Mesenchymal stem cell (in vitro differentiated cells and primary cell): Measurements from ENCODE around the gene RBPJL.
A peak's percentile ranks its signal among the peaks of the same experiment; 100 is the strongest.

ENCODE experiments used
- DNase-seq: peaks from one replicate; pipeline ENCODE4 v3.0.0-alpha.2; 2013
- H2AFZ ChIP-seq: one replicate; pipeline ENCODE4 v1.6.1; 2013; ENCODE audit warnings: low read depth, mild to moderate bottlenecking, control low read depth, inconsistent platforms, low read length, moderate library complexity
- H2AK5ac ChIP-seq: 2 replicates; pipeline ENCODE4 v1.6.1; 2013; ENCODE audit warnings: low read length, moderate library complexity, mild to moderate bottlenecking, inconsistent platforms; ENCODE audit not compliant: severe bottlenecking
- H2BK120ac ChIP-seq: one replicate; pipeline ENCODE4 v1.6.1; 2013; ENCODE audit warnings: low read depth, mild to moderate bottlenecking, inconsistent platforms, low read length, moderate library complexity
- H2BK12ac ChIP-seq, 2 experiments: one replicate each; pipeline ENCODE4 v1.6.1; 2013; ENCODE audit warnings: inconsistent platforms in 2 of 2, low read length in 2 of 2, mild to moderate bottlenecking in 2 of 2, moderate library complexity in 2 of 2, control low read depth in 1 of 2
- H2BK15ac ChIP-seq: one replicate; pipeline ENCODE4 v1.6.1; 2013; ENCODE audit warnings: mild to moderate bottlenecking, low read depth, inconsistent platforms; ENCODE audit not compliant: poor library complexity, severe bottlenecking
- H2BK5ac ChIP-seq: 2 replicates; pipeline ENCODE4 v1.6.1; 2013; ENCODE audit warnings: low read depth, mild to moderate bottlenecking, low read length, control low read depth, inconsistent platforms; ENCODE audit not compliant: poor library complexity, severe bottlenecking
- H3K14ac ChIP-seq, 2 experiments: one replicate each; pipeline ENCODE4 v1.6.1; 2013; ENCODE audit warnings: inconsistent platforms in 2 of 2, low read length in 2 of 2, control low read depth in 1 of 2, mild to moderate bottlenecking in 1 of 2, moderate library complexity in 1 of 2
- H3K18ac ChIP-seq, 2 experiments: one replicate each; pipeline ENCODE4 v1.6.1; 2013; ENCODE audit warnings: inconsistent platforms in 2 of 2, low read length in 2 of 2, control low read depth in 1 of 2, low read depth in 1 of 2, mild to moderate bottlenecking in 1 of 2
- H3K23ac ChIP-seq, 2 experiments: one replicate each; pipeline ENCODE4 v1.6.1; 2013; ENCODE audit warnings: inconsistent platforms in 2 of 2, low read length in 2 of 2, mild to moderate bottlenecking in 2 of 2, moderate library complexity in 2 of 2, control low read depth in 1 of 2
- H3K27ac ChIP-seq: 2 replicates; pipeline ENCODE4 v1.5.1; 2013; ENCODE audit warnings: mild to moderate bottlenecking, moderate library complexity, low read length, control low read depth, inconsistent platforms; ENCODE audit not compliant: poor library complexity, severe bottlenecking
- H3K27me3 ChIP-seq, 2 experiments: 2 replicates each; pipeline versions ENCODE4 v1.6.1 to v1.7.0; 2013; ENCODE audit warnings: low read length in 2 of 2, mild to moderate bottlenecking in 2 of 2, moderate library complexity in 2 of 2, control low read depth in 1 of 2, inconsistent platforms in 1 of 2; ENCODE audit not compliant: control insufficient read depth in 1 of 2, insufficient read depth in 1 of 2
- H3K36me3 ChIP-seq, 2 experiments: 2 replicates each; pipeline versions ENCODE4 v1.6.1 to v1.7.0; 2013; ENCODE audit warnings: low read length in 2 of 2, control low read depth in 1 of 2, inconsistent platforms in 1 of 2, low read depth in 1 of 2, mild to moderate bottlenecking in 1 of 2; ENCODE audit not compliant: insufficient read depth in 2 of 2, control insufficient read depth in 1 of 2
- H3K4ac ChIP-seq, 2 experiments: one replicate each; pipeline ENCODE4 v1.6.1; 2013; ENCODE audit warnings: inconsistent platforms in 2 of 2, low read length in 2 of 2, mild to moderate bottlenecking in 2 of 2, moderate library complexity in 2 of 2, control low read depth in 1 of 2, low read depth in 1 of 2
- H3K4me1 ChIP-seq: 2 replicates; pipeline ENCODE4 v1.6.1; 2013; ENCODE audit warnings: low read depth, low read length, control low read depth; ENCODE audit not compliant: control insufficient read depth, insufficient read depth
- H3K4me2 ChIP-seq: 2 replicates; pipeline ENCODE4 v1.6.1; 2013; ENCODE audit warnings: low read length, mild to moderate bottlenecking, inconsistent platforms; ENCODE audit not compliant: poor library complexity, severe bottlenecking
- H3K4me3 ChIP-seq, 2 experiments: 2 replicates each; pipeline versions ENCODE4 v1.5.1 to v1.7.0; 2013; ENCODE audit warnings: low read length in 2 of 2, mild to moderate bottlenecking in 2 of 2, control low read depth in 1 of 2, low read depth in 1 of 2; ENCODE audit not compliant: insufficient read depth in 1 of 2
- H3K79me1 ChIP-seq: replicated peaks from 2 replicates; pipeline ENCODE4 v1.6.1; 2013; ENCODE audit warnings: mild to moderate bottlenecking, control low read depth, low read length, inconsistent platforms; ENCODE audit not compliant: poor library complexity, severe bottlenecking
- H3K9ac ChIP-seq: 2 replicates; pipeline ENCODE4 v1.7.0; 2013; ENCODE audit warnings: mild to moderate bottlenecking, low read length, moderate library complexity
- H3K9me3 ChIP-seq: 2 replicates; pipeline ENCODE4 v1.7.0; 2013; ENCODE audit warnings: mild to moderate bottlenecking, low read length; ENCODE audit not compliant: control insufficient read depth
- H4K8ac ChIP-seq: one replicate; pipeline ENCODE4 v1.6.1; 2013; ENCODE audit warnings: inconsistent platforms, mild to moderate bottlenecking, low read length, moderate library complexity
- H4K91ac ChIP-seq: one replicate; pipeline ENCODE4 v1.6.1; 2013; ENCODE audit warnings: mild to moderate bottlenecking, low read length, inconsistent platforms
- WGBS: methylation state at CpG from one replicate; pipeline ENCODE4 v1.1.7; 2013; ENCODE audit warnings: mixed read lengths; 5-methylcytosine and 5-hydroxymethylcytosine counted together

RBPJL gene

DNA sequence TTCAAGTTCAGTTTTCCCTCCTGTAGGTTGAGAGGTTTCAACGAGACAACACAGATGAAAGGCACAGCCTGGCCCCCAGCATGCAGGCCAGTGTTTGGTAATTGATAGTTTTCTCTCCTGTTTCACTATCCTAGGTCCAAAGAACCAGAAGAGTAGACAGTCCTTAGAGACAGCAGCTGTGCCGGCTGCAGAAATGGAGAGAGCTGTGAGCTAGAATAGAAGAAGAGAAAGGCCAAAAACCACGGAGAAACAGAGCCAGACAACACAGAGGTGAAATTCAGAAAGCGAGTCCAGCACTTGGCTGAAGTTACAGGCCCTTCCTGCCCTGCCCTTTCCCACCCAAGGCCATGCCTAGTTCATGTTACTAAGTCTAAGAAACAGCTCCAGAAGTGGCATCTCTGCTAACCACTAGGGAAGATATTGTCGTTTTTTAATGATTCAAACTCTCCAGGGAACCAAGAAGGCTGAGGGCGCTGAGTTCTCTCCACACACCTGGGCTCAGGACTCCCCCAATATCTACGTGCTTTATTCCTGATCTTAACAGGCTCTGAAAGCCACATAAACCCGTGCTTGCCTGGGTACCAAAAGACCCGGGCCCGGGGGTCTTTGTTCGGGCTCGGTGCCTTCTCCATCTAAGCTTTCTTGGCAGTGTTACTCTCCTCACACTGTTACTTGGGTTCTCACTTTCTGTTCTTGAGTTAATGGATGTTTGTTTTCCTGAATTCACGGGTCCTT is 16.5 kb upstream of the RBPJL start:
- H3K9me3 ChIP-seq: no peaks in the 10 kb centered on the region
- H3K36me3 ChIP-seq: no peaks in the 10 kb centered on the region
- 85% methylated on average over 12 of the region's 13 CpGs for WGBS
- no peak overlapping the region for H2BK12ac ChIP-seq
- peaks cover 18 to 30% of the 10 kb centered on the region in 2 experiments for H3K27me3 ChIP-seq
- no peak overlapping the region for H3K23ac ChIP-seq
- H3K9ac ChIP-seq: no peak overlapping the region
- H2BK120ac ChIP-seq: no peak overlapping the region
- no peak overlapping the region for H3K27ac ChIP-seq
- H3K18ac ChIP-seq: no peak overlapping the region
- H2AK5ac ChIP-seq: no peak overlapping the region
- no peak overlapping the region for H3K4me2 ChIP-seq
- H2BK15ac ChIP-seq: no peak overlapping the region
- no peak overlapping the region for H2AFZ ChIP-seq
- no peaks in the 10 kb centered on the region for H3K79me1 ChIP-seq
- no peak overlapping the region for H4K8ac ChIP-seq
- H3K4ac ChIP-seq: no peak overlapping the region
- H3K14ac ChIP-seq: no peak overlapping the region
- H3K4me1 ChIP-seq: peaks cover 8% of the 10 kb centered on the region
- no peak for DNase-seq
- no peak overlapping the region for H3K4me3 ChIP-seq
- no peak overlapping the region for H2BK5ac ChIP-seq
- H4K91ac ChIP-seq: no peak overlapping the region

DNA sequence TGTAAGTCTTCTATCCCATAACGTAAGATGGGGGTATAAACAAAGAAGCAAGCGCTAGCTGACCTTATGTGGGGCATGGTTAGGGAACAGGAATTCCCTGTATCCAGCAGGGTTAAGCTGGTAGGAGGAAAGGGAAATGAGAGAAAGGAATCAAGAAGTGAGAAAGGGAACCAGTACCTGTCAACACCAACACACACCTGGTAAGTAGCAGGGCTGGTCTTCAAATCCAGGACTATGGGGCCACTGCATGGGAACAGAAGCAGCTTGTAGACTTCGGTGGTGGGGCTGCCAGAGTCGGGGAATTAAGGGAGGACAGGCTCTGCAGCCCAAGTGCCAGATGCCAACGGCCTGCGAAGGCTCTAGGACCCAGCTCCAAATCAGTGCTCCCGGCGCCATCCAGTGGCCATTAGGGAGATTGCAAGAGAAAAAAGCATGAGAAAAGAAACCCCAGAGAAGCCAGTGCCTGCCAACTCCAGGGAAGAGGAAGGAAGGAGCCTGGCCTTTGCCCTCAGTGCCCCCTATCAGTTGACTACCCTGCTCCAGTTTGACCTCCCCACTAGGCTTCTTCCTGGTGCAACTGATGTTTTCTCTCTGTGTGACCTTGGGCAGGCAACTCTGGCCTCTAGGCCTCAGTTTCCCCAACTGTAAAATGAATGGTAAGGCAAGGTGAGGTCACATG is 15.8 kb upstream of the RBPJL start:
- Histone ChIP-seq H2AK5ac (no peak overlapping the region), H2BK12ac (no peak overlapping the region), H3K36me3 (no peaks in the 10 kb centered on the region), H3K4me2 (no peak overlapping the region), H3K9ac (no peak overlapping the region), H3K18ac (no peak overlapping the region), H3K9me3 (no peaks in the 10 kb centered on the region), H4K91ac (no peak overlapping the region), H2BK15ac (no peak overlapping the region), H3K4ac (no peak overlapping the region), H2BK5ac (no peak overlapping the region), H3K23ac (no peak overlapping the region), H3K79me1 (no peaks in the 10 kb centered on the region), H3K4me3 (no peak overlapping the region), H2BK120ac (no peak overlapping the region), H4K8ac (no peak overlapping the region), H3K27me3 (peaks cover 18 to 30% of the 10 kb centered on the region in 2 experiments), H3K27ac (no peak overlapping the region), H3K4me1 (peaks cover 8% of the 10 kb centered on the region), H2AFZ (no peak overlapping the region), H3K14ac (no peak overlapping the region)
- DNase-seq: peak; percentile 78
- whole genome bisulfite sequencing: 20% methylated on average over 8 of the region's 8 CpGs

DNA sequence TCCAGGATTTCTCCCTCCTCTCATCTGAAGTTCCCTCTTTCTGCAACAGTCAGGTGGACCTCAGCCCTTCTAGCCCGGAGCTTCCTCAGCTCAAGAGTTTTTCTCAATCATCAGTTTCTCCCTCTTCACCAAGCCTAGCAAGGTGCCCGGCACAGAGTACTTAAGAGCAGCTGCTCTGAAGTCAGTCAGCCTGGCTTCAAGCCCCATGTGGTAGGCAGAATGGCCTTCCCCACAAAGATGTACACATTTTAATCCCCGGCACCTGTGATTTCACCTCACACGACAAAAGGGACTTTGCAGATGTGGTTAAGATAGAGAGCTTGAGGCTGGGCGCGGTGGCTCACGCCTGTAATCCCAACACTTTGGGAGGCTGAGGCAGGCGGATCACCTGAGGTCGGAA is 15.1 kb upstream of the RBPJL start:
- H4K8ac ChIP-seq: no peak overlapping the region
- DNase-seq: no peak
- H3K4me3 ChIP-seq: no peak overlapping the region
- H2BK120ac ChIP-seq: no peak overlapping the region
- no peak overlapping the region for H2BK15ac ChIP-seq
- no peak overlapping the region for H3K27ac ChIP-seq
- H3K9ac ChIP-seq: no peak overlapping the region
- no peak overlapping the region for H3K14ac ChIP-seq
- H3K79me1 ChIP-seq: no peaks in the 10 kb centered on the region
- H3K23ac ChIP-seq: no peak overlapping the region
- H3K36me3 ChIP-seq: no peaks in the 10 kb centered on the region
- no peak overlapping the region for H3K4me2 ChIP-seq
- no peaks in the 10 kb centered on the region for H3K9me3 ChIP-seq
- H3K18ac ChIP-seq: no peak overlapping the region
- H2BK12ac ChIP-seq: no peak overlapping the region
- WGBS: 85% methylated on average over 4 of the region's 9 CpGs
- H3K4me1 ChIP-seq: peaks cover 8% of the 10 kb centered on the region
- no peak overlapping the region for H2AK5ac ChIP-seq
- H2BK5ac ChIP-seq: no peak overlapping the region
- H2AFZ ChIP-seq: no peak overlapping the region
- no peak overlapping the region for H4K91ac ChIP-seq
- H3K4ac ChIP-seq: no peak overlapping the region
- peaks cover 18 to 30% of the 10 kb centered on the region in 2 experiments for H3K27me3 ChIP-seq

DNA sequence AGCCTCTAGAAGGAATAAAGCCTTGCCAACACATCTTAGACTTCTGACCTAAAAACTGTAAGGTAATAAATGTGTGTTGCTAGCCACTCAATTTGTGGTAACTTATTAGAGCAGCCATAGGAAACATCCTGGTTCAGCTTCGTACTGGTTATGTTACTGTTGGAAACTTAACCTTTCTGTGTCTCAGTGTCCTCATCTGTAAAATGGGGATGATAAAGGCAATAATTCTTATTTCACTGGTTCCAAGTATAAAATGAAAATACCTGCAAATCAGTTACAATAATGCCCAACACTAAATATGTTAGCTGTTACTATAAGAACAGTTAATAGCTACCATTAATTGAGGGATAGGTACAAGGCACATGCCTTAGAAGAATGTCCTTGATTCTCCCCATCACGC is 14.3 kb upstream of the RBPJL start:
- Histone ChIP-seq H3K9ac (no peak overlapping the region), H3K9me3 (no peaks in the 10 kb centered on the region), H3K23ac (no peak overlapping the region), H3K14ac (no peak overlapping the region), H3K4me2 (no peak overlapping the region), H2BK12ac (no peak overlapping the region), H2BK5ac (no peak overlapping the region), H4K8ac (no peak overlapping the region), H3K36me3 (no peaks in the 10 kb centered on the region), H2BK120ac (no peak overlapping the region), H3K4me3 (no peak overlapping the region), H2AK5ac (no peak overlapping the region), H3K4ac (no peak overlapping the region), H3K27ac (no peak overlapping the region), H4K91ac (no peak overlapping the region), H2BK15ac (no peak overlapping the region), H3K4me1 (peaks cover 8% of the 10 kb centered on the region), H3K27me3 (peaks cover 15 to 29% of the 10 kb centered on the region in 2 experiments), H3K79me1 (no peaks in the 10 kb centered on the region), H3K18ac (no peak overlapping the region), H2AFZ (no peak overlapping the region)
- DNase-seq: no peak
- WGBS: 95% methylated on average over 2 of the region's 2 CpGs
